ENCODE results near the gene SLC35G1. TPM values are rescaled to one million over a fixed set of nuclear protein-coding genes. Genes with fewer than 3 reads are reported as not detected.

The SLC35G1 gene
- total and polyA plus RNA-seq, 12 donors = 0.86 to 4.0 (median 2.4) TPM

DNA sequence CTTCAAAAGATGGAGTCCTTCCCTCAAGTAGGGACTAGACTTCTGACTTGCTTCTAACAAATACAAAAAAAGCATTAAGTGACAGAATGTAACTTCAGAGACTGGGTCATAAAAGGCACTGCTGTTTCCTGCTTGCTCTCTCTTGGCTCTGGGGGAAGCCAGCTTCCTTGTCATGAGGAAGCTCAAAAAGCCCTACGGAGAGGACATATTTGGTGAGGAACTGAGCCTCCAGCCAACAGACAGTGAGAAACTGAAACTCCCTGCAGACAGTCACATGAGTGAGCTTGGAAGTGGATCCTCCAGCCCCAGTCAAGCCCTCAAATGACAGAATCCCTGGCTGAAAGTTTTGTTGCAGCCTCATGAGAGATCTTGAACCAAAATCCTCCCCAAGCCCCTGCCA is 26.3 kb upstream of the SLC35G1 start:
- TF ChIP-seq CTCF (IDR thresholded peaks at IDR 0.05) = no peak
- no peaks in the 10 kb centered on the region for H3K36me3 ChIP-seq
- WGBS, 2 donors = 40 to 54% methylated on average over 1 of the region's 1 CpG
- DNase-seq (no peak), ATAC-seq (no peak)
- H3K9me3 ChIP-seq = peaks cover 0 to 3% (median 0%) of the 10 kb centered on the region in 11 donors
- no peaks in the 10 kb centered on the region for H3K4me1 ChIP-seq
- no peak overlapping the region for H3K27ac ChIP-seq
- intact Hi-C loops (cut with DNase I) = no loop called here
- H3K4me3 ChIP-seq = no peak overlapping the region
- peaks cover 0 to 25% (median 15%) of the 10 kb centered on the region in 7 donors for H3K27me3 ChIP-seq

DNA sequence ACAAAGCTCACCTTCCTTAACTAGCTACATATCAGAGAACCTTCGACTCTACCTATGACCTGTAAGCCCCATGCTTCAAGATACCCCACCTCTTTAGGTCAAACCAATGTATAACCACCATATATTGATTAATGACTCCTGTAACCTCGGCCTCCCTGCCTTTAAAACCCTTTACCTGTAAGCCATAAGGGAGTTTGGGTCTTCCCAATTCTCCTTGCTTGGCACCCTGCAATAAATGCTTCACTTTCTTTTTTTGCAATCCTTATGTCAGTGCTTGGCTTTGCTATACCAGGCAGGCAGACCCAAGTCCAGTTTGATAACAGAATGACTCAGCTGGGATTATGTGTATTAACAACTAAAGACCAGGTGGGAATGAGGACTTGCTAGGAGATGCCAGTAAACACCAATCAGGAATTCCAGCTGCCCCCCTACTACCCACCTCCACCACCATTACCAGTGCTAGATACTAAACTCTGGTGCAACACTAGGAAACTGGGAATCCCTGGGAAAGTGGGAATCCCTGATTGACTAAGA is 22.0 kb upstream of the SLC35G1 start:
- 74 to 79% methylated on average over 2 of the region's 2 CpGs for WGBS, 2 donors
- no peak for ATAC-seq
- no peaks in the 10 kb centered on the region for H3K4me1 ChIP-seq
- no peak for DNase-seq
- intact Hi-C loops (cut with DNase I) = no loop called here
- no peaks in the 10 kb centered on the region for H3K36me3 ChIP-seq
- H3K9me3 ChIP-seq = peaks cover 0 to 3% (median 0%) of the 10 kb centered on the region in 11 donors
- peaks cover 0 to 45% (median 18%) of the 10 kb centered on the region in 7 donors for H3K27me3 ChIP-seq
- no peak overlapping the region for H3K27ac ChIP-seq
- no peak for TF ChIP-seq CTCF (IDR thresholded peaks at IDR 0.05)
- no peak overlapping the region for H3K4me3 ChIP-seq

GRCh38 chr10:93872375-93873158 is 21.2 kb upstream of the SLC35G1 start:
- H3K27ac ChIP-seq = no peak overlapping the region
- WGBS, 2 donors = 76 to 83% methylated on average over 2 of the region's 2 CpGs
- H3K36me3 ChIP-seq = no peaks in the 10 kb centered on the region
- H3K9me3 ChIP-seq = peaks cover 0 to under 1% (median 0%) of the 10 kb centered on the region in 11 donors
- no peak overlapping the region for H3K4me3 ChIP-seq
- no peak for TF ChIP-seq CTCF (IDR thresholded peaks at IDR 0.05)
- peaks cover 0 to 42% (median 18%) of the 10 kb centered on the region in 7 donors for H3K27me3 ChIP-seq
- ATAC-seq (no peak), DNase-seq (no peak)
- no peaks in the 10 kb centered on the region for H3K4me1 ChIP-seq
- intact Hi-C loops (cut with DNase I) = no loop called here

- no peaks in the 10 kb centered on the region for H3K9me3 ChIP-seq
- intact Hi-C loops (cut with DNase I) = no loop called here
- no peaks in the 10 kb centered on the region for H3K36me3 ChIP-seq
- peaks cover 0 to 41% (median 11%) of the 10 kb centered on the region in 7 donors for H3K27me3 ChIP-seq
- DNase-seq = no peak
- no peak overlapping the region for H3K27ac ChIP-seq
- no peaks in the 10 kb centered on the region for H3K4me1 ChIP-seq
- ATAC-seq = no peak
- no peak for TF ChIP-seq CTCF (IDR thresholded peaks at IDR 0.05)
- 70 to 72% methylated on average over 6 of the region's 6 CpGs for WGBS, 2 donors
- no peak overlapping the region for H3K4me3 ChIP-seq
Measured at GRCh38 chr10:93873420-93874115, 20.2 kb upstream of the SLC35G1 start.

All from heart right ventricle (tissue), 16 donors.